DND-41 (cell line): ENCODE measurements around the gene CDC42BPG.

Experiments used
- ATAC-seq: fragments of 200-7000 bp; cut with Tn5 transposase; 3 replicates; pipeline ENCODE4 v1.9.1; 2021; ENCODE audit warnings: low read depth; ENCODE audit not compliant: insufficient read depth
- DNase-seq: peaks from one replicate; pipeline ENCODE4 v3.0.0-alpha.2; 2020
- H2AFZ ChIP-seq: 2 replicates; pipeline ENCODE4 v1.6.0; 2012; ENCODE audit warnings: low read depth, low read length
- H3K27ac ChIP-seq: 2 replicates; pipeline ENCODE4 v1.5.1; 2012; ENCODE audit warnings: low read length, inconsistent platforms
- H3K27me3 ChIP-seq: fragments of 200-600 bp; sonication (generic); 2 replicates; pipeline ENCODE4 v1.6.0; 2012; ENCODE audit warnings: low read length, mild to moderate bottlenecking, inconsistent platforms; ENCODE audit not compliant: insufficient read depth, poor library complexity
- H3K36me3 ChIP-seq: 2 replicates; pipeline ENCODE4 v1.5.1; 2012; ENCODE audit warnings: low read length, inconsistent platforms; ENCODE audit not compliant: insufficient read depth
- H3K4me1 ChIP-seq: 2 replicates; pipeline ENCODE4 v1.5.1; 2012; ENCODE audit warnings: mild to moderate bottlenecking, low read length; ENCODE audit not compliant: insufficient read depth
- H3K4me2 ChIP-seq: 2 replicates; pipeline ENCODE4 v1.6.0; 2012; ENCODE audit warnings: mild to moderate bottlenecking, moderate library complexity, low read length, inconsistent platforms; ENCODE audit not compliant: insufficient read depth
- H3K4me3 ChIP-seq, 2 experiments: fragments of 200-600 bp in 1 of 2; shearing (Covaris generic) in 1 of 2; 2 replicates each; pipeline ENCODE4 v1.5.1; 2012 to 2016; ENCODE audit warnings: inconsistent platforms in 2 of 2, low read length in 2 of 2, mild to moderate bottlenecking in 2 of 2, low read depth in 1 of 2, moderate library complexity in 1 of 2
- H3K79me2 ChIP-seq: 2 replicates; pipeline ENCODE4 v1.6.0; 2012; ENCODE audit warnings: low read length, inconsistent platforms; ENCODE audit not compliant: insufficient read depth
- H3K9ac ChIP-seq: 2 replicates; pipeline ENCODE4 v1.6.0; 2012; ENCODE audit warnings: low read depth, mild to moderate bottlenecking, inconsistent platforms, low read length, moderate library complexity
- H3K9me3 ChIP-seq: 2 replicates; pipeline ENCODE4 v1.5.1; 2012; ENCODE audit warnings: low read length, moderate library complexity, mild to moderate bottlenecking, inconsistent platforms; ENCODE audit not compliant: insufficient read depth, severe bottlenecking
- H4K20me1 ChIP-seq: 2 replicates; pipeline ENCODE4 v1.6.0; 2012; ENCODE audit warnings: low read length; ENCODE audit not compliant: insufficient read depth
- EZH2 ChIP-seq: IDR thresholded peaks from 3 replicates; pipeline ENCODE4 v1.6.1; 2012; ENCODE audit warnings: borderline replicate concordance, low read depth, mild to moderate bottlenecking, moderate library complexity, low read length, inconsistent platforms; ENCODE audit not compliant: severe bottlenecking
- TF ChIP-seq, protein P1 (sequence below): IDR thresholded peaks from 2 replicates; pipeline ENCODE4 v1.5.1; 2012; ENCODE audit warnings: borderline replicate concordance, low read length, moderate library complexity, mild to moderate bottlenecking; ENCODE audit not compliant: poor library complexity, severe bottlenecking; ENCODE audit errors: extremely low read depth

CDC42BPG gene

DNA sequence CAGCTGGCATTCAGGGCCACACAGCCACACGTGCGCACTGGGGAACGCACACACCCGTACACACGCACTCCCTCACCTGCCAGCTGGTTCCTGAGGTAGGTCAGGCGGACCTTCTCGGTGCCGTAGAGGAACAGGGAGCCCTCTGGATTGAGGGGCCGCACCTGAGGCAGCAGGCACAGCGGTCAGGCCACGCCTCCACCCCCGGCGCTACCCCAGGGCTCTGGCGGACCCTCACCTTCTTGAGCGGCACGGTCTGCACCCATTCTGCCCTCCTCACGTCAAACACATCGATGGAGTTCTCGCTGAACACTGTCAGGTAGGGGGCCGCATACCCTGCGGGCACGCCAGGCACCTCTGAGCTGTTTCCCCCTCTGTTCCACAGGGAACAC lies 17.0 kb downstream of the CDC42BPG start:
- Histone ChIP-seq H3K79me2 (no peaks in the 10 kb centered on the region), H3K9me3 (no peaks in the 10 kb centered on the region), H3K4me3 (no peak overlapping the region), H3K36me3 (no peaks in the 10 kb centered on the region), H3K27me3 (no peaks in the 10 kb centered on the region), H3K9ac (no peak overlapping the region), H4K20me1 (no peaks in the 10 kb centered on the region), H3K4me1 (no peaks in the 10 kb centered on the region), H3K4me2 (no peak overlapping the region), H2AFZ (no peak overlapping the region), H3K27ac (no peak overlapping the region)
- DNase-seq = no peak
- ATAC-seq = no peak
- TF ChIP-seq, protein P1, sequence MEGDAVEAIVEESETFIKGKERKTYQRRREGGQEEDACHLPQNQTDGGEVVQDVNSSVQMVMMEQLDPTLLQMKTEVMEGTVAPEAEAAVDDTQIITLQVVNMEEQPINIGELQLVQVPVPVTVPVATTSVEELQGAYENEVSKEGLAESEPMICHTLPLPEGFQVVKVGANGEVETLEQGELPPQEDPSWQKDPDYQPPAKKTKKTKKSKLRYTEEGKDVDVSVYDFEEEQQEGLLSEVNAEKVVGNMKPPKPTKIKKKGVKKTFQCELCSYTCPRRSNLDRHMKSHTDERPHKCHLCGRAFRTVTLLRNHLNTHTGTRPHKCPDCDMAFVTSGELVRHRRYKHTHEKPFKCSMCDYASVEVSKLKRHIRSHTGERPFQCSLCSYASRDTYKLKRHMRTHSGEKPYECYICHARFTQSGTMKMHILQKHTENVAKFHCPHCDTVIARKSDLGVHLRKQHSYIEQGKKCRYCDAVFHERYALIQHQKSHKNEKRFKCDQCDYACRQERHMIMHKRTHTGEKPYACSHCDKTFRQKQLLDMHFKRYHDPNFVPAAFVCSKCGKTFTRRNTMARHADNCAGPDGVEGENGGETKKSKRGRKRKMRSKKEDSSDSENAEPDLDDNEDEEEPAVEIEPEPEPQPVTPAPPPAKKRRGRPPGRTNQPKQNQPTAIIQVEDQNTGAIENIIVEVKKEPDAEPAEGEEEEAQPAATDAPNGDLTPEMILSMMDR = no peak

DNA sequence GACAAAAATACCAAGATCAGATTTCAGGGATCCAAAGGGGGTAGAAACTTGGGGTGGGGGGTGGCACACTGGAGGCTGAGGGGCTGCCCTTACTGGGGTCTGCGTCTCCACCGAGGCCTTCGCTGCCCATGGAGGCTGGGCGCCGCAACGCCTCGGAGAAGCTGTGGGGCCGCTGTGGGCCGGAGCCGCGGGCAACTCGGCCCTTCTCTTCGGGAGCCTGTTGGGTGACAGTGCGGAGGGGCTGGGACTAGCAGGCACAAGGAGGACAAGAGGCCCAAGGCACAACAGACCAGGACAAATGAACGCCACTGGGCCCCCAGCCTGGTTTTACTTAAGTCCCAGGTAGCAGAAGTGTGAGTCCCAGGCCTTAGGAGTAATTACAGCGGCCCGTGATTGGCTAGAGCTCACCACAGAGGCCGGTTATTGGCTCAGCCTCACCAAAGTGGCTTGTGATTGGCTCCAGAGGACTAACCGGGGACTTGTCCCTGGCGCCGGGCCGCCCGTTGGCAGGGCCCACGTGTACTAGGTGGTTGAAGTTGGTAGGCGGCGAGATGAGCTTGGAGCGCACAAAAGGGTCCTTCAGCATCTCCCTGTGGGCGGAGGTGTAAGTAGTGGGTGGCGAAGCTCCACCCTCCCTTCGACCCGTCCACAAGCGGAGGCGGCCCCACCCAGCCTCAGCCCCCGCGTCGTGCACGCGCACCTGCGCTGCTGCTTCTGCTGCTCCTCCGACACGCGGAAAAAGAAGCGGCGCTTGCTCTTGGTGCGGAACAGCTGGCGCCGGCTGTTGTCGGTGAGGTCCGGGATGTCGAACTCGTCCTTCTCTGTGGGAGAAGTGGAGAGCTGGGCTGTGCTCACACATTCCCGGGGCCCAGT lies 17.6 kb downstream of the CDC42BPG start:
- Histone ChIP-seq H2AFZ (no peak overlapping the region), H3K27ac (no peak overlapping the region), H3K9ac (no peak overlapping the region), H3K36me3 (no peaks in the 10 kb centered on the region), H3K27me3 (no peaks in the 10 kb centered on the region), H3K79me2 (no peaks in the 10 kb centered on the region), H3K4me3 (no peak overlapping the region), H3K9me3 (no peaks in the 10 kb centered on the region), H4K20me1 (no peaks in the 10 kb centered on the region), H3K4me2 (no peak overlapping the region), H3K4me1 (no peaks in the 10 kb centered on the region)
- TF ChIP-seq, protein P1 = no peak
- no peak for TF ChIP-seq EZH2
- no peak for DNase-seq
- no peak for ATAC-seq

DNA sequence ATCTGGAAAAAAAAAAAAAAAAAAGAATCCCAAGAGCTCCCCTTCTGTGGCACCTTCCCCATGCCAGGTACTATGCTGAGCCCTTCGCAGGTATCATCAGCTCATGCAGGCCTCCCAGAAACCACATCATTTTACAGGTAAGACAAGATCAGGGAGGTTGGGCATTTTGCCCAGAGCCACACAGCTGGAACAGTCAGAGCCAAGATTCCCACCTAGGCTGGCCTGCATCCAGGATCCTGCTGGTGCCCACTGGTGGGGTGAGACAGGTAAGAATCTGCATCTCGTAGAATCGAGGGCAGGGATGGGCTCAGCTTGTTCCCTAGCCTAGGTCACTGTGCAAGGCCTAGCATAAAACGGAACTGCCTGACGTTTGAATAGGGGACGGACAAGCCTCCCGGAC lies 18.4 kb downstream of the CDC42BPG start:
- Histone ChIP-seq H3K9ac (no peak overlapping the region), H3K36me3 (no peaks in the 10 kb centered on the region), H2AFZ (no peak overlapping the region), H4K20me1 (no peaks in the 10 kb centered on the region), H3K27ac (no peak overlapping the region), H3K9me3 (no peaks in the 10 kb centered on the region), H3K4me3 (no peak overlapping the region), H3K27me3 (no peaks in the 10 kb centered on the region), H3K4me2 (no peak overlapping the region), H3K4me1 (no peaks in the 10 kb centered on the region), H3K79me2 (no peaks in the 10 kb centered on the region)
- DNase-seq = no peak
- no peak for ATAC-seq
- TF ChIP-seq, protein P1 = no peak
- no peak for TF ChIP-seq EZH2
